ENCODE measurements around the gene SLC30A2. TPM values are rescaled to one million over a fixed set of nuclear protein-coding genes. Genes with fewer than 3 reads are reported as not detected.

The SLC30A2 gene
- total and polyA plus RNA-seq, 2 of the 13 experiments (the other 11 are each of a cell fraction or from before 2014, with no cell fraction given): not detected

GRCh38 chr1:26035959-26036755 lies 9.8 kb downstream of the SLC30A2 start (continued):
- TF ChIP-seq ZNF770 (CRISPR knock-in tag; IDR thresholded peaks at IDR 0.05) (no peak), E2F2 (CRISPR knock-in tag; IDR thresholded peaks at IDR 0.05; ENCODE audit: borderline replicate concordance) (no peak), ZIK1 (CRISPR knock-in tag; IDR thresholded peaks at IDR 0.05; ENCODE audit: borderline replicate concordance, low read depth) (peak; percentile 21; the same call in 1 of the 2 replicates), BRD4 (CRISPR knock-in tag; IDR thresholded peaks at IDR 0.05) (no peak), ZSCAN29 (CRISPR knock-in tag; conservative IDR thresholded peaks at IDR 0.05) (no peak), ZBTB38 (CRISPR knock-in tag; IDR thresholded peaks at IDR 0.05) (no peak), ZNF83 (CRISPR knock-in tag; IDR thresholded peaks at IDR 0.05; ENCODE audit: borderline replicate concordance) (no peak), NFE2L1 (CRISPR knock-in tag; IDR thresholded peaks at IDR 0.05; ENCODE audit: borderline replicate concordance) (no peak), NR2F2 (IDR thresholded peaks at IDR 0.05; ENCODE audit: borderline replicate concordance, low read depth) (no peak), MTF1 (CRISPR knock-in tag; IDR thresholded peaks at IDR 0.05) (no peak), AKAP8 (CRISPR knock-in tag; IDR thresholded peaks at IDR 0.05) (no peak), BCLAF1 (IDR thresholded peaks at IDR 0.05) (no peak), ZNF20 (CRISPR knock-in tag; IDR thresholded peaks at IDR 0.05) (no peak), RBM22 (optimal IDR thresholded peaks at IDR 0.05; ENCODE audit: low read length) (no peak), MEIS1 (CRISPR knock-in tag; IDR thresholded peaks at IDR 0.05; ENCODE audit: borderline replicate concordance) (peak; percentile 51; the same call in 1 of the 2 replicates), AHR (CRISPR knock-in tag; IDR thresholded peaks at IDR 0.05) (no peak), TRIM24 (CRISPR knock-in tag; IDR thresholded peaks at IDR 0.05) (no peak), ZNF747 (CRISPR knock-in tag; IDR thresholded peaks at IDR 0.05; ENCODE audit: borderline replicate concordance) (no peak), ESRRA (CRISPR knock-in tag; IDR thresholded peaks at IDR 0.05; ENCODE audit: low read depth) (peak; percentile 24; the same call in 1 of the 2 replicates)
- TF ChIP-seq, protein P1, sequence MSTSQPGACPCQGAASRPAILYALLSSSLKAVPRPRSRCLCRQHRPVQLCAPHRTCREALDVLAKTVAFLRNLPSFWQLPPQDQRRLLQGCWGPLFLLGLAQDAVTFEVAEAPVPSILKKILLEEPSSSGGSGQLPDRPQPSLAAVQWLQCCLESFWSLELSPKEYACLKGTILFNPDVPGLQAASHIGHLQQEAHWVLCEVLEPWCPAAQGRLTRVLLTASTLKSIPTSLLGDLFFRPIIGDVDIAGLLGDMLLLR (CRISPR knock-in tag; IDR thresholded peaks at IDR 0.05): peak; percentile 32; the same call in 1 of the 2 replicates
